HG02798 (cell line): ENCODE results near the gene C20orf141.
"Not testable (repeated sequence)": the region's sequence is repeated elsewhere in the genome, so short reads cannot be mapped to it uniquely, and the experiment has no call there.

Source experiments
- ATAC-seq: cut with Tn5 transposase; IDR thresholded peaks from one replicate; pipeline ENCODE4 v1.9.1; 2021; ENCODE audit warnings: mild to moderate bottlenecking; ENCODE audit not compliant: unreplicated experiment, poor library complexity

The C20orf141 gene

DNA sequence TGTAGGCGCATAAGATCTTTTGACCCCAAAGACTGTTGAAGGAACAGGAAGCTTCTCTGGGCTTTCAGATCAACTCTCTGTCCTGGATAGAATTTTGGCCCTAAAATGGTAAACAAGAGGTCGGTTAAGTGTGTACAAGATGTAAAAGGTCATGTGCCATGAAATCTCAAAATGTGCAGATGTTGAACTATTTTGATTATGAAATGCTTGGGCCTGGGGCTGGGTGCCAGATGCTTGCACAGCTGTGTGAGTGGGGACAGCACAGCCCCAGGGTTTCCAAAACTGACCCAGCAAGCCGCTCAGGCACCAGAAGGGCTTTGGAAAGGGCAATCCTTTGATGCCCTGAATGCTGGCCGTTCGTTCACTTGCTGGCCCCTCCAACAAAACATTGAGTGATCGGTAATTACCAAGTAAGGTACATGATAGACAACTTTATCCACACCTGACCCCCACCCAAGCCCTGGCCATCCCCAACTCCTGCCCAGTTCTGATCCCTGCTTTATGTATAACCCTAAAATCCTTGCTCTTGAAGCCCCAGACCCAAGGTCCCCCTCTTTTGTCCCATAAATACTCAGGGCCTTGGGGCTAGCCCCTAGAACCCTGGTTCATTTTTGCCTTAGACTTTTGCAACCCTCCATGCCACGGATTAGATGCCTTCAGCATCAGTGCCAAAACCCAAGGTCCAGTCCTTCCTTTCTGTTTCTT, 3.3 kb downstream of the C20orf141 start:
- no peak for ATAC-seq

- ATAC-seq = no peak
Observed at GRCh38 chr20:2820084-2820895, 5.5 kb downstream of the C20orf141 start.

- ATAC-seq = no peak
Observed at GRCh38 chr20:2820896-2821869, 6.4 kb downstream of the C20orf141 start.

DNA sequence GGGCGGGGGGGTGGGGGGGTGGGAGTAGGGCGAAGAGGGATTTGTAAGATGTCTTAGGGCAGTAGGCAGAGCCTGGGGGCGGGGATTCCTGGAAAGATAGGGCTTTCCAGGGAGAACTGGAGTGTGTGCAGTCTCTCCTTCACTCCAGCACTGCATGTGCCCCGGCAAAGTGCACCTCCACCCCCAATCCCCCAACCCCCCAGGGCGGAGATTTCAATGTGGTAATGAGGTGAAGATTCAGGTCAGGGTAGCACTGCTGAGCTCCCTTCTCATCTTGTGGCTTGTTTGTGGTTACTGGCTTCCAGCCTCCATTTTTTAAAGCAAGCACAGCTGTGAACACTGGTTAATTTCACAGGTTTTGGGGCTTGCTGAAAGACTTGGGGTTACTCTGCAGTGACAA, 7.3 kb downstream of the C20orf141 start:
- no peak for ATAC-seq

DNA sequence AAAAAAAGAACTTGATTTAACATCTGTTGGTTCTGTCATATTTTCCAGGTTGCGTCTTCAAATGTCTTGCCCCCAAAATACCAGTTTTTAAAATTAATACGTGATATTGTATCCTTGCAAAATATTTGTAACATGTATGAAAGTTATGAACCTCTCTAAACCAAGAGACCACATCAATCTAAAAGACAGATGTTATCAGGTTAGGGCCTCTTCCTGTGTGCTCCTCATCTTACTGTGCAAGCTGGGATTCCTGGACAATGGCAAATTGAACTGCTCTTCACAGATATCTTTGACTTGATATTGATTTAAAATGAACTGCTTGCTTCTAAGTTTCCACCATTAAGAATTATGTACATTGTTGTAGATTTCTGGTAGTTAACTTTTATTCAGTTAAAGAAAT, 11.0 kb downstream of the C20orf141 start:
- ATAC-seq = no peak

DNA sequence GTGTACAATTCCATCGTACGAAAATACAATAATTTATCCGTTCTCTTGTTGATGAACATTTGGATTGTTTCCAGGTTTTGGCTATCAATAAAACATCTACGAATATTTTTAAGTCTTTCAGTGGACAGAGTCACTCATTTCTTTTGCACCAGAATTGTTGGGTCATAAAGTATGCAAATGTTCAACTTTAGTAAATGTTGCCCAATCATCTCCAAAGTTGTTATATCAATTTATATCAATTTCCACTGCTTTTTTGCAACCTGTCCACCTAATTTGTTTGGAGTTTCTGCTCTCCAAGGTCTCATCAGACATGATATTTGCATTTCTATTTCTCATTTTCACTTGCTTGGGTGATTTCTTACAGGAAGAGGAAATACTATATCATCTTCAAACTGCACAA, 11.9 kb downstream of the C20orf141 start:
- no peak for ATAC-seq

- ATAC-seq = no peak
Observed at GRCh38 chr20:2829376-2829775, 14.6 kb downstream of the C20orf141 start.

DNA sequence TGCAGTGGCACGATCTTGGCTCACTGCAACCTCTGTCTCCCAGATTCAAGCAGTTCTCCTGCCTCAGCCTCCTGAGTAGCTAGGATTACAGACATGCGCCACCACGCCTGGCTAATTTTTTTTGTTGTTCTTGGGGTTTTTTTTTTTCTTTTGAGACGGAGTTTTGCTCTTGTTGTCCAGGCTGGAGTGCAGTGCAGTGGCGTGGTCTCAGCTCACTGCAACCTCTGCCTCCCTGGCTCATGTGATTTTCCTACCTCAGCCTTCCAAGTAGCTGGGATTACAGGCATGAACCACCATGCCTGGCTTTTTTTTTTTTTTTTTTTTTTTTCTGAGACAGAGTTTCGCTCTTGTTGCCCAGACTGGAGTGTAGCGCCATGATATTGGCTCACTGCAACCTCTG, 16.4 kb downstream of the C20orf141 start:
- not testable (repeated sequence) for ATAC-seq

GRCh38 chr20:2833761-2834160, 19.0 kb downstream of the C20orf141 start:
- no peak for ATAC-seq

DNA sequence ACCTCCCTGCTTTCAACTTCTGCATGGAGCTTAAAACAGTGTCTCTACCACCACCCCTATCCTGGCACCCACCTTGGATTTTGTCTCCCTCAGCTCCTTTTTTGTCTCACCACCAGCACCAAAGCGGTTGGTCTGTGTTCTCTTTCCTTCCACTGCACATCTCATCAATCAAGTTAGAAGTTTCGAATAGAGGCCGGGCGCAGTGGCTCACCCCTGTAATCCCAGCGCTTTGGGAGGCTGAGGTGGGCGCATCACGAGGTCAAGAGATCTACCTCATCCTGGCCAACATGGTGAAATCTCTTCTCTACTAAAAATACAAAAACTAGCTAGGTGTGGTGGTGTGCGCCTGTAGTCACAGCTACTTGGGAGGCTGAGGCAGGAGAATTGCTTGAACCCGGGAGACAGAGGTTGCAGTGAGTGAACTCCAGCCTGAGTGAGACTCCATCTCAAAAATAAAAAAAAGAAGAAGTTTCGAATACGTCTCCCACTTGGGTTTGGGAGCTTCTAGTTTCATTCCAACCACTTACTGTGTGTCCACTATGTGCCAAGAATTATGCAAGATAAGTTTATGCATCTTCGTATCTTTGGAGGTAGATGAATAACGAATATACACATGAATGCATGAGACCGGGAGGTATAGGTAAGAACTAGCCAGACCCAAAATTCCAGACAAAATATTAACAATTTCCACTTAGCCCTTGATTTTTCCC, 19.8 kb downstream of the C20orf141 start:
- no peak for ATAC-seq

GRCh38 chr20:2835331-2835796, 20.6 kb downstream of the C20orf141 start:
- no peak for ATAC-seq

- no peak for ATAC-seq
Observed at GRCh38 chr20:2836035-2836434, 21.2 kb downstream of the C20orf141 start.

GRCh38 chr20:2837221-2837960, 22.6 kb downstream of the C20orf141 start:
- no peak for ATAC-seq

DNA sequence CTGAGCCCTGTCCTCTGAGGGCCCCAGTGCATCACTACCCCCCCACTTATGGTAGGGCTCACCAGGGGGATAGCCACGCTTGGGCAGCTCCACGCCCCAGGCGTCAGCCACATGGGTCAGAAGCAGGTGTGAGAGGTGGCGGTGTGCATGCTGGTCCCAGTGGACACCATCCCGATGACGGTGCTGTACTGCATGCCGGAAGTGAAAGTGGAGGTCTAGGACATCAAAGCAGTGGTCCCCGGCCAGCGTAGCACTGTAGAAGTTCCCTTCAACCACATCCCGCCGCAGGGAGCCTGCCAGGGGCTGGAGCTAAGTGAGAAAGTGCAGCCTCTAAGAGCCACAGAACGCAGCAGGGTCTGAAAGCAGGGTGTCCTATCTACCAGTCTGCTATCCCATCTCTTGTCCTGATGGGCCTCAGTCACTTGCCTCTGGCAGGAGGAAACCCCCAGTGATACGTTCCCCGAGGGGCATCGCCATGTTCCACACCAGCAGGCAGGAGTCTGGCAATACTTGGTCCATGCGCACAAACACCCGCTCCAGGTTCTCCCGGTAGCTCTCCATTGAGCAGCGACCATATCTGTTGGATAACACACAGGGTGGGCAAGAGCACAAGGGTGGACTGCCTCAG, 23.5 kb downstream of the C20orf141 start:
- ATAC-seq = no peak

DNA sequence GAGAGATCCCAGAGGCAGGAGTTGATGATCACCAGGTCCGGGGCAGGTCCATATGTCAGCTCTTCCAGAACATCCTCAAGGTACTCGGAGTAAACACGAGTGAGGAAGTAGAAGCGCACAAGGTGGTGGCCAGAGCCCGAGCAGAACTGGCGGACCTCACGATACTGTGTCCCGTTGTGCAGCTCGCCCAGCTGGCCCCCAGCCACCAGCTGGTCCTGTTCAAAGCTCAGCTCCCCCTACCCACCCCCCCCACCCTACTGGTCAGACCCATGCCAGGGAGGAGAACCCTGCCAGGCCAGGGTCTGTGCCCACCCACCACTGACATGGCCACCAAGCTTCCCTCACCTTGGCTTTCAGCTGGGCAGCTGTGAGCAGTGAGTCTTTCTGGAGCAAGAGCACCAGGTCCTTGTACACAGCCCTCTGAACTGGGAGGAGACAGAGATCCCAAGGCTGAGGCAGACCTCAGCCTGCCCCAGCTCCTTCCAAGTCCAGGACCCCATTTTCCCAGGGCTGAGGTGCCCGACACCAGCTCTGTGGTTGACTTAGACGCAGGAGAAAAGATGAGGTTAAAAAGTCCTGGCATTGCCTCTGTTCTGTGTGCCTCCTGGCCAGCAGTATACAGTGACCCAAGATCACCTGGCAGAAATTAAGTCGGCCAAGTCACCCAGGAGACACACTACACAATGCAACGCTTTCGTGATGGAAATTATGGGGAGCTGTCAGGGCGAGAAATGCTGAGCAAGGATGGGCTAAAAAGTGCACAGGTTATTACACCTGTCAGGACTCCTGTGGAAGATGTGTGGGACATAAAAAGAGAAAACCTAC, 24.3 kb downstream of the C20orf141 start:
- ATAC-seq = no peak

GRCh38 chr20:2839732-2840137, 24.9 kb downstream of the C20orf141 start:
- ATAC-seq = no peak

- peak; percentile 95 for ATAC-seq
Observed at GRCh38 chr20:2840138-2840966, 25.6 kb downstream of the C20orf141 start, which contains the start of the genes PCED1A and VPS16. Gene PCED1A (minus strand): TSS chr20:2840655. CDS start chr20:2839912, 743 bp downstream. Gene VPS16 (plus strand): TSS chr20:2840745. CDS start chr20:2840775, 30 bp downstream.
